Lung (tissue), 16 donors: Measurements from ENCODE around the gene TMEM100. TPM values are rescaled to one million over a fixed set of nuclear protein-coding genes. Genes with fewer than 3 reads are reported as not detected.
A peak's percentile ranks its signal among the peaks of the same experiment; 100 is the strongest.

Source experiments
- ATAC-seq: fragments of 200-7000 bp; cut with Tn5 transposase; one replicate; pipeline ENCODE4 v1.9.1; 2020; ENCODE audit warnings: moderate number of reproducible peaks; ENCODE audit not compliant: insufficient read depth, low FRiP score
- DNase-seq, 3 donors: peaks; one replicate each; pipeline ENCODE4 v3.0.0-alpha.2; 2013 to 2017
- H3K27ac ChIP-seq, 2 donors: one replicate each; pipeline ENCODE4 v1.5.1; 2013; ENCODE audit warnings: mild to moderate bottlenecking in 2 of 2, moderate library complexity in 2 of 2, control low read depth in 1 of 2, inconsistent platforms in 1 of 2, low read depth in 1 of 2, low read length in 1 of 2
- H3K27me3 ChIP-seq, 3 donors: one replicate each; pipeline ENCODE4 v1.5.1; 2013; ENCODE audit warnings: low read length in 2 of 3; ENCODE audit not compliant: control insufficient read depth in 3 of 3, insufficient read depth in 3 of 3
- H3K36me3 ChIP-seq, 4 donors: one replicate each; pipeline ENCODE4 v1.5.1; 2013; ENCODE audit warnings: low read length in 4 of 4, mild to moderate bottlenecking in 1 of 4, moderate library complexity in 1 of 4; ENCODE audit not compliant: control insufficient read depth in 4 of 4, insufficient read depth in 4 of 4
- H3K4me1 ChIP-seq, 5 donors: one replicate each; pipeline ENCODE4 v1.5.1; 2013; ENCODE audit warnings: low read length in 5 of 5, mild to moderate bottlenecking in 2 of 5, moderate library complexity in 1 of 5; ENCODE audit not compliant: control insufficient read depth in 5 of 5, insufficient read depth in 5 of 5
- H3K4me3 ChIP-seq: one replicate; pipeline ENCODE4 v1.5.1; 2013; ENCODE audit warnings: mild to moderate bottlenecking, control low read depth, moderate library complexity
- H3K9ac ChIP-seq, 2 donors: one replicate each; pipeline ENCODE4 v1.5.1; 2013; ENCODE audit warnings: low read length in 2 of 2, control low read depth in 1 of 2; ENCODE audit not compliant: insufficient read depth in 1 of 2
- H3K9me3 ChIP-seq, 4 donors: one replicate each; pipeline ENCODE4 v1.5.1; 2013; ENCODE audit warnings: low read length in 3 of 4, mild to moderate bottlenecking in 1 of 4, moderate library complexity in 1 of 4; ENCODE audit not compliant: control insufficient read depth in 4 of 4, insufficient read depth in 3 of 4
- WGBS, 2 donors: extraction: QIAGEN DNeasy Blood & Tissue Kit; methylation state at CpG; one replicate each; pipeline ENCODE4 v1.1.7; 2013; 5-methylcytosine and 5-hydroxymethylcytosine counted together
- long read RNA-seq, 5 donors: transcript quantifications; one replicate each; lab custom pipeline, GENCODE V29; 2026
- polyA plus RNA-seq, 2 donors: library from polyadenylated mRNA; stranded (reverse); fragments of 200-250 nt; gene quantifications; one replicate each; pipeline ENCODE4 v1.2.1, GENCODE V29; 2013
- total RNA-seq, 2 donors: library from RNA; depleted of rRNA in 1 of 2; stranded (reverse); fragments of >200 nt in 1 of 2; gene quantifications; one replicate each; pipeline ENCODE4 v1.2.1, GENCODE V29; 2014 to 2021
- TF ChIP-seq, protein P1 (sequence below): IDR thresholded peaks from 2 replicates; pipeline ENCODE4 v1.5.1; 2012; ENCODE audit warnings: mild to moderate bottlenecking; ENCODE audit errors: control extremely low read depth, extremely low read depth
- donor health status: control.
- donor health status: control.
- donor health status: Bipolar disorder and iron deficiency.
- donor health status: healthy.
- donor health status: DM: yes; HTN: yes; CAD: no.

Gene TMEM100
- total RNA-seq (10 to 100 TPM; 74.7 to 92.1 TPM), polyA plus RNA-seq (100 to 1,000 TPM in 1 of 2 donors, 10 to 100 TPM in 1; 63.6 to 127 TPM)
- long read RNA-seq, donor 1, partial matches to known transcripts, result 0 of 11 reads
- long read RNA-seq, donor 1, other reads (novel, unspliced or antisense), result 10 of 11 reads
- long read RNA-seq, donor 2, partial matches to known transcripts, result 0 of 2 reads
- long read RNA-seq, donor 2, other reads (novel, unspliced or antisense), result 0 of 2 reads
- long read RNA-seq, donor 3, partial matches to known transcripts, result 0 of 3 reads
- long read RNA-seq, donor 3, other reads (novel, unspliced or antisense), result 0 of 3 reads
- long read RNA-seq, donor 4, partial matches to known transcripts, result 0 of 2 reads
- long read RNA-seq, donor 4, other reads (novel, unspliced or antisense), result 0 of 2 reads
- long read RNA-seq, donor 5, transcript TMEM100-201 (2 exons, 1,747 nt), result major isoform, 5 of 12 reads
- long read RNA-seq, donor 5, partial matches to known transcripts, result 0 of 12 reads
- long read RNA-seq, donor 5, other reads (novel, unspliced or antisense), result 7 of 12 reads

DNA sequence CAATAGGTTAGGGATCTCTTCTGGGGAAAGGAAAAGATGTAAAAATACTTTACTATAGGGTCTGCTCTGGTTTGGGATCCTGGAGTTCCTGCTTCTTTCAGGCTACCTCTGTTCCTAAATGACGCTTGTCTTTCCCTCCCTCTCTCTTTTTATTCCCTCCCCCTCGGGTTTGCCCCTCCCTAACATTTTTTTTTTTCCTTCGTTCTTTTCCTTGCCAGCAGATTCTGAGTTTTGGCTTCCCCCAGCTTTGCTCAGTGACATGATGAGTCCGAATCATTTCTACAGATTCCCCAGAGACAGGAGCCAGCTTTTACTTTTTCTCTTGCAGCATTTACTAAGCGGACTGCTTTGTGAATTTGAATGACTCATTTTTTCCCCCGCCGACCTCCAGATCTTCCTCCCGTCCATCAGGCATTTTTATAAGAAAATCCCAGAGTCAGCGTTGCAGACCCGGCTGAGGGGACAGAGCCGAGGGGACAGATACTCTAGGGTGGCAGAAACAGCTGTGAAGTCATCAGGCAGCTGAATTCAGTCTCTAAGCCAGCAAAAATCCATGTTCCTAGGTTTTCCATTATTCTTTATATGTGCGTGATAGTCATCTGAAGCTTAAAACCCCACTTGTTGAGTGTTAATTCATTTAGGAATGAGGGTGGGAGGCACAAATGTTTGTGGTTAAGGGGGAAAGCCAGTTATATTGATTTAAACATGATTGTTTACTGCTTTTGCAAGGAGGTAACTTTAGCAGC is at the start of gene TMEM100:
TSS of gene TMEM100 (minus strand) at position 123 of the 746 bp plus-strand sequence. CDS start 1,794 bp downstream, outside the sequence.
- Histone ChIP-seq H3K36me3 (peaks cover 0 to 3% (median 0%) of the 10 kb centered on the region in 4 donors), H3K4me3 (peak within 1 kb of the TSS; percentile 26), H3K27me3 (no peaks in the 10 kb centered on the region), H3K27ac (peak within 1 kb of the TSS in 1 of 2 donors; percentile 89), H3K4me1 (peaks cover 0 to 37% (median 1%) of the 10 kb centered on the region in 5 donors), H3K9me3 (no peaks in the 10 kb centered on the region), H3K9ac (peak within 1 kb of the TSS in 1 of 2 donors; percentile 72)
- TF ChIP-seq, protein P1, sequence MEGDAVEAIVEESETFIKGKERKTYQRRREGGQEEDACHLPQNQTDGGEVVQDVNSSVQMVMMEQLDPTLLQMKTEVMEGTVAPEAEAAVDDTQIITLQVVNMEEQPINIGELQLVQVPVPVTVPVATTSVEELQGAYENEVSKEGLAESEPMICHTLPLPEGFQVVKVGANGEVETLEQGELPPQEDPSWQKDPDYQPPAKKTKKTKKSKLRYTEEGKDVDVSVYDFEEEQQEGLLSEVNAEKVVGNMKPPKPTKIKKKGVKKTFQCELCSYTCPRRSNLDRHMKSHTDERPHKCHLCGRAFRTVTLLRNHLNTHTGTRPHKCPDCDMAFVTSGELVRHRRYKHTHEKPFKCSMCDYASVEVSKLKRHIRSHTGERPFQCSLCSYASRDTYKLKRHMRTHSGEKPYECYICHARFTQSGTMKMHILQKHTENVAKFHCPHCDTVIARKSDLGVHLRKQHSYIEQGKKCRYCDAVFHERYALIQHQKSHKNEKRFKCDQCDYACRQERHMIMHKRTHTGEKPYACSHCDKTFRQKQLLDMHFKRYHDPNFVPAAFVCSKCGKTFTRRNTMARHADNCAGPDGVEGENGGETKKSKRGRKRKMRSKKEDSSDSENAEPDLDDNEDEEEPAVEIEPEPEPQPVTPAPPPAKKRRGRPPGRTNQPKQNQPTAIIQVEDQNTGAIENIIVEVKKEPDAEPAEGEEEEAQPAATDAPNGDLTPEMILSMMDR, result no peak
- DNase-seq (peak; percentile 47 to 88 (median 85)), ATAC-seq (no peak)
- WGBS, 2 donors, result 17 to 29% methylated on average over 12 of the region's 12 CpGs

- Histone ChIP-seq H3K36me3 (peaks cover 32 to 48% (median 39%) of the 10 kb centered on the region in 4 donors), H3K27me3 (no peaks in the 10 kb centered on the region), H3K4me1 (peaks cover 0 to 8% (median 3%) of the 10 kb centered on the region in 5 donors), H3K27ac (no peak overlapping the region), H3K4me3 (no peak overlapping the region), H3K9me3 (no peaks in the 10 kb centered on the region), H3K9ac (no peak overlapping the region)
- TF ChIP-seq, protein P1, result no peak
- DNase-seq, result no peak
- 94 to 95% methylated on average over 7 of the region's 7 CpGs for WGBS, 2 donors
- no peak for ATAC-seq
These were observed 49.4 kb upstream of the TMEM100 start for GRCh38 chr17:55772086-55772485.

DNA sequence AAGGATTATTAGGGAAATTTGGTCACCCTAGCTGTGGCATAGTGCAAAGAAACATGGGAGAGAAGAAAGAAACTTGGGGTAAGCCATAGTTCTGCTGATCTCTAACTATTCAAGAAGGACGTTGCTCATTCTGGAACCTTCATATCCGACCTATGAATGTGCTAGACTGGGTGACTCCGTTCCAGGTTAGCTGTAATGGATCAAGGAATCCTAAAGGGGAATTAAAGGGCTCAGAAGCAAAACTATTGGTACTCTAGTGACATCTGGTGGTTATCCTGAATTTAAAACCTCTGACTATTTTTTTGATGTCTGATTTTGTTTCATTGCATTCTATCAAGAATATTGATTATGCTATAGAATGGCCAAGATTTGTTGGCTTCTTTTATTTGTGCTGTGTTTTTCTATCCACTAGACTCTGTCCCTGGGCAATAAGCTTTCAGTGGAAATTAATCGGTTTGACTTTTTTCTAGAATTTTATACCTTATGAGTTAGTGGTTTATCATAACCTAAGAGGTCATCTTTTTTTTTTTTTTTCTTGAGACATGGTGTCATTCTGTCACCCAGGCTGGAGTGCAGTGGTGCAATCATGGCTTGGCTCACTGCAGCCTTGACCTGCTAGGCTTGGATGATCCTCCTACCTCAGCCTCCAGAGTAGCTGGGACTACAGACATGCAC is 47.7 kb upstream of the TMEM100 start:
- TF ChIP-seq, protein P1, result peak; percentile 14
- no peak overlapping the region for H3K27ac ChIP-seq
- H3K4me3 ChIP-seq, result no peak overlapping the region
- 49 to 60% methylated on average over 4 of the region's 4 CpGs for WGBS, 2 donors
- DNase-seq (peak in 2 of 3 donors; percentile 68 to 70), ATAC-seq (peak; percentile 62)
- H3K9me3 ChIP-seq, result no peaks in the 10 kb centered on the region
- peaks cover 0 to 8% (median 3%) of the 10 kb centered on the region in 5 donors for H3K4me1 ChIP-seq
- H3K9ac ChIP-seq, result no peak overlapping the region
- H3K27me3 ChIP-seq, result no peaks in the 10 kb centered on the region
- H3K36me3 ChIP-seq, result peaks cover 22 to 38% (median 30%) of the 10 kb centered on the region in 4 donors
